Stimulated activated effector memory CD8-positive, alpha-beta T cell treated with anti-CD3 and anti-CD28 coated beads, Interleukin-12 subunit alpha, Interleukin-12 subunit beta, amount 100 ng/mL, for 72 hours (primary cell): ENCODE measurements around the gene FAM9C.

Experiments used
- ATAC-seq: fragments of 150-1000 bp; cut with Tn5 transposase; 2 replicates; pipeline ENCODE4 v1.10.0; 2021
- DNase-seq, 2 donors: peaks; one replicate each; pipeline ENCODE4 v3.0.0; 2021 to 2022; ENCODE audit warnings: low spot score in 2 of 2
- H3K27ac Mint-ChIP-seq: one replicate; pipeline ENCODE4 v1.8.0; 2022; ENCODE audit warnings: mild to moderate bottlenecking, mixed read lengths
- H3K36me3 Mint-ChIP-seq: one replicate; pipeline ENCODE4 v1.8.0; 2022; ENCODE audit warnings: mild to moderate bottlenecking, mixed read lengths
- H3K4me1 Mint-ChIP-seq: one replicate; pipeline ENCODE4 v1.8.0; 2022; ENCODE audit warnings: mixed read lengths
- H3K4me3 Mint-ChIP-seq: one replicate; pipeline ENCODE4 v1.8.0; 2022; ENCODE audit warnings: mild to moderate bottlenecking, mixed read lengths
- H3K9me3 Mint-ChIP-seq: one replicate; pipeline ENCODE4 v1.8.0; 2022; ENCODE audit warnings: mixed read lengths

FAM9C gene

DNA sequence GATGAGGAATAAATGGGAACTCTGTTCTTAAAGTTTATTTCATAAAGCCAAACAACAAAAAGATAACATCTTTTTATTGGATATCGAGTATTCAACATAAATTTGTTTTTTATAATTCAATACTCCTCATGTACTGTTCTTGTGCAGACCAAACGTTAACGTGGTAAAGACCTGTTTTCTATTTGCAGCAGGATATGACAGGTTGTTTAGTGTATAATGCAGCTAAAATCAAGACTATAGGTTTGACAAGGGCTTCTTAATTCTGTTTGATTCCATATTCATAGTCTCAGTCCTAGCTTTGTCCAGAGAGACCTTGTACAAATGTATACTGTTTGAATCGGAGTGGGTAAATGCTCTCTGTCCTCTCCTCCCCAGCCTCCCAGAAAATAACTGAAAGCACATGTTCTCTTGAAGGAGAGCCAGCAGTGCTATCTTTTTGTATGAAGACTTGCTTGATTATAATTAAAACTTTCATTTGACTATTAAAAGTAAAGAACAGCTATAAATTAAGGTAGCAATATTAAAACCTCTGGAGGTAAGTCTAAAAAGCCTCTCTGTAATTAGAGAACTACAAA, 51.8 kb downstream of the FAM9C start:
- Mint-ChIP-seq H3K9me3 (no peaks in the 10 kb centered on the region), H3K36me3 (no peaks in the 10 kb centered on the region), H3K4me3 (no peak overlapping the region), H3K4me1 (peaks cover 13% of the 10 kb centered on the region), H3K27ac (no peak overlapping the region)
- no peak for DNase-seq
- ATAC-seq = no peak

DNA sequence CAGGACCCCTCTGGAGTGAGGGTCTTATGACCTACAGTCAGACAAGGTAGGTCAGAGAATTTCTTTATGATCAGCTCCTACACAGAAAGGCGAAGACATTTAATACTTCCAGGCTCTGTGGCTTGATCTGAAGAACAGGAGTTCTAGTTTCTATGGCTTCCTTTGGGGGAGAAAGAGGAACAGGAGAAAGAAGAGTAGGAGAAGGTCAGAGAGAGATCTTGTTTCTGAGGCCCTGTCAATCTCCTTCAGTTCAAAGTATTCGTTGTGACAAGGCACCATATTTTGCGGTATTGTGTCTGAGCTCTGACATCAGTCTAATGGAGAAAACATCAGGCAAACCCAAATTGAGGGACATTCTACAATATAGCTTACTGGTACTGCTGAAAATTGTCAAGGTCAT, 52.8 kb downstream of the FAM9C start:
- H3K9me3 Mint-ChIP-seq = no peaks in the 10 kb centered on the region
- no peak overlapping the region for H3K27ac Mint-ChIP-seq
- H3K36me3 Mint-ChIP-seq = no peaks in the 10 kb centered on the region
- no peak overlapping the region for H3K4me3 Mint-ChIP-seq
- DNase-seq = no peak
- ATAC-seq = no peak
- peaks cover 15% of the 10 kb centered on the region for H3K4me1 Mint-ChIP-seq

DNA sequence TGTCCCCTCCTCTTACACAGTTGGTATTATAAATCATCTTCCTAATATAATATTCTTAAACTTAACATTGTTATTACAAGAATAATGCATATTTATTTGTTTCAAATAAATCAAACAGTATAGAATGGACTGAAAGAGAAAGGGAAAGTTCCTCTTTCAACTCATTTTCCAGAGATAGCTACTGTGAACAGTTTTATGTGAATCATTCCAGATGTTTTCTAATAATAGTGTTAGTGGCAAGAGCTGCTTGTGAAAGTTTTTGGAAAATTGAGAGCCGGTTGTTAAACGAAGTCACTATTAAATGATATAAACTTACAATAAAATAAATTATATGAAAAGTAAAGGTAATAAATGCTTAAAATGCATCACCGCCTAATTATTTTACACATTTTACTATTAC, 55.0 kb downstream of the FAM9C start:
- Mint-ChIP-seq H3K4me1 (peaks cover 24% of the 10 kb centered on the region), H3K36me3 (peaks cover 10% of the 10 kb centered on the region), H3K4me3 (no peak overlapping the region), H3K27ac (no peak overlapping the region), H3K9me3 (no peaks in the 10 kb centered on the region)
- no peak for ATAC-seq
- no peak for DNase-seq

DNA sequence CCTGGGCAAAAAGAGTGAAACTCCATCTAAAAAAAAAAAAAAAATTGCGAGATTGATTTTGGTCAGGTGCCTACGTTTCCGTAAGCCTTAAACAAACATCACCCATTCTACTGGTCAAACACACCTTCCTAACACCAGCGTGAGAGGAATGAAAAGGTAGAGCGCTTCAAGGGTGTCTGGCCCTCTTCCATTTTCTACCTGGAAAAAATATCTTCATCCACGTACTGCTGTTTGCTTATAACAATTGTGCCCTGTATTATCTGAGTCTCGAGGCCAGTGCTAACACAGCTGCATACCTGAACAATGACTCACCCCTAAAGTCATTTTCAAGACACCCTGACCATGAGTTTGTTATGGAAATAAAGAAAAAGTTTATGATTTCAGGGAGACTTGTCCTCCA, 55.6 kb downstream of the FAM9C start:
- Mint-ChIP-seq H3K36me3 (peaks cover 10% of the 10 kb centered on the region), H3K9me3 (no peaks in the 10 kb centered on the region), H3K4me1 (peaks cover 30% of the 10 kb centered on the region), H3K27ac (no peak overlapping the region), H3K4me3 (no peak overlapping the region)
- DNase-seq (no peak), ATAC-seq (no peak)

DNA sequence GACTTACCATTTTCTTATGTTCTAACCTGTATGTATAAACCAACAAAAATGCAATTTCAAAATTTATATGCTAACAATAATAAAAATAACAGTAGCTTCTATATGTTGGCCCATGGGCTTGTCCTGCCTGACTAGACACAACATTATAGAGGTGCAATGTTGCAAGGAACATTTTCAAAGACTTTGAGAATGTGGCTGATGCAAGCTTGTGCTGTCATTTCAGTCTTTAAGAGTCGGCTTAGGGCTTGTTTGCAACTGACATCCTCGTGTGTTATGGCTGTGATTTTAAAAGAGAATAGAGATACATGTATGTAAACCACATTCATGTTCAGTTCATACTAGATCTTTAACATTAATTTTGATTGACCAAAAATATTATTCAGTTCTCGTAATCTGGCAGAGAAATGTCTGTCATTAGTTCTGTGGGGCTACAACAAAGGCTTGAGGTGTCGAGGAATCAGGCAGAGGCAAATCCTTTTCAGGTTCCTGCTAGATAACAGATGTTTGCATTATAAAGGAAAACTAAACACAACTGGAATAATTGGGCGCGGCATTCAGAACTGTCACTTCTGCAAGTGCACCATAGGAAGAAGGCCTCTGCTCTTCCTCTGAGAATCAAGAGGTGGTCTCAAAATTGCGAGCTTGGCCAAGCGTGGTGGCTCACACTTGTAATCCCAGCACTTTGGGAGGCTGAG, 56.4 kb downstream of the FAM9C start:
- ATAC-seq = no peak
- H3K9me3 Mint-ChIP-seq = no peaks in the 10 kb centered on the region
- peaks cover 38% of the 10 kb centered on the region for H3K4me1 Mint-ChIP-seq
- no peak overlapping the region for H3K27ac Mint-ChIP-seq
- peaks cover 10% of the 10 kb centered on the region for H3K36me3 Mint-ChIP-seq
- no peak for DNase-seq
- no peak overlapping the region for H3K4me3 Mint-ChIP-seq

DNA sequence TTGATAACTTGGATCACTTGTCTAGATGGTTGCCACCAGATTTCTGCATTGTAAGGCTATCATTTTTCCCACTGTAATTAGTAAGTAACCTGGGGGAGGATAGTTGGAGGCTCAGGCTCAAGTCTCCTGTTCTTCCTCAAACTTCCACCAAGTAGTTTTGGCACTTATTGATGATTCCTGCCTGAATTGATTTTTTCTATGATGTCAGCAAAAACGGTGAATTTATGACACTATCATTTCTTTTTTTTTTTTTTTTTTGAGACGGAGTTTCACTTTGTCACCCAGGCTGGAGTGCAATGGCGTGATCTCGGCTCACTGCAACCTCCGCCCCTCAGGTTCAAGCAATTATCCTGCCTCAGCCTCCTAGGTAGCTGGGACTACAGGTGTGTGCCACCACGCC, 57.1 kb downstream of the FAM9C start:
- peaks cover 45% of the 10 kb centered on the region for H3K4me1 Mint-ChIP-seq
- DNase-seq = no peak
- no peak overlapping the region for H3K4me3 Mint-ChIP-seq
- peak overlapping the region; percentile 89 for H3K27ac Mint-ChIP-seq
- no peak for ATAC-seq
- H3K9me3 Mint-ChIP-seq = no peaks in the 10 kb centered on the region
- peaks cover 10% of the 10 kb centered on the region for H3K36me3 Mint-ChIP-seq

DNA sequence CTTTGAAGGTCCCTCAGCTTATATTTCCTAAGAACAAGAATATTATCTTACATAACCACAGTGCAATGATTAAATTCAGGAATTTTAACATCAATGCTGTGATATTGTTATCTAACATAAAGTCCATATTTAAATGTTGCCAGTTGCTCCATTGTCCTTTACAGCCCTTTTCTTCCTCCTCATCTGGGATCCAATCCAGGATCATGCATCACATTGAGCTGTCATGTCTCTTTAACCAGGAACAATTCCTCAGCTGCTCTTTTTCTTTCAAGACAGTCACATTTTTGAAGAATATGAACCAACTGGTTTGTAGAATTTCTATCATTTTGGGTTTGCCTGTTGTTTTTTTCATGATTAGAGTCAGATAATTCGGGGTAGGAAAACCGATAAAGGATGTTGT, 57.5 kb downstream of the FAM9C start:
- Mint-ChIP-seq H3K4me3 (peak overlapping the region; percentile 45), H3K4me1 (peaks cover 48% of the 10 kb centered on the region), H3K27ac (peak overlapping the region; percentile 89), H3K36me3 (peaks cover 10% of the 10 kb centered on the region), H3K9me3 (no peaks in the 10 kb centered on the region)
- DNase-seq (no peak), ATAC-seq (no peak)

DNA sequence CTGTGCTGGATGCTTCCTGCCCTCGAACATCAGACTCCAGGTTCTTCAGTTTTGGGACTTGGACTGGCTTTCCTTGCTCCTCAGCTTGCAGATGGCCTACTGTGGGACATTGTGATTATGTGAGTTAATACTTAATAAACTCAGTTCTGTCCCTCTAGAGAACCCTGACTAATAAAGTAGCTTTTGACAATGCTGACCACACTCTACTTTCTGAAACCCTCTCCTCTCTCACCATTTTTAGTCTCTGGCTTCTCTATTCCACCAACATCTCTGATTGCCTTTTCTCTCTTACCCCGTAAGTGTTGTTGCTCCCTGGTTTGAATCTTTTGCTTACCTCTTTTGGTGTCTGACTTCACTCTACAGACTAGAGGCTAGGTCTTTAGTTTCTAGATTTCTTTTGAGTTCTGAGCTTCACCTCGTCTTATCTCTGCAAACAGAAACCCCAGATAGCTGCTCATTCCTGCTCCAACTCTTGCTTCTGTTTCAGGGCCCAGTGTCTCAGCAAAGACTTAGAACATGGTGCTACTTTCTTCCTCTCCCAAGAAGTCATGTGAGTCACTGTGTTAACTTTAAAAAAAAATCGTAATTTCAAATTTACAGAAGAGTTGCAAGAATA, 58.1 kb downstream of the FAM9C start:
- Mint-ChIP-seq H3K9me3 (no peaks in the 10 kb centered on the region), H3K4me1 (peaks cover 52% of the 10 kb centered on the region), H3K4me3 (peak overlapping the region; percentile 45), H3K36me3 (peaks cover 10% of the 10 kb centered on the region), H3K27ac (peak overlapping the region; percentile 89)
- peak; percentile 48 for ATAC-seq
- DNase-seq = no peak
